Measurements from ENCODE around the gene SLF2. TPM values are rescaled to one million over a fixed set of nuclear protein-coding genes. Genes with fewer than 3 reads are reported as not detected.
"Not testable (repeated sequence)": the region's sequence is repeated elsewhere in the genome, so short reads cannot be mapped to it uniquely, and the experiment has no call there.

Gene SLF2
- total RNA-seq, 1 donor: 39.1 TPM

DNA sequence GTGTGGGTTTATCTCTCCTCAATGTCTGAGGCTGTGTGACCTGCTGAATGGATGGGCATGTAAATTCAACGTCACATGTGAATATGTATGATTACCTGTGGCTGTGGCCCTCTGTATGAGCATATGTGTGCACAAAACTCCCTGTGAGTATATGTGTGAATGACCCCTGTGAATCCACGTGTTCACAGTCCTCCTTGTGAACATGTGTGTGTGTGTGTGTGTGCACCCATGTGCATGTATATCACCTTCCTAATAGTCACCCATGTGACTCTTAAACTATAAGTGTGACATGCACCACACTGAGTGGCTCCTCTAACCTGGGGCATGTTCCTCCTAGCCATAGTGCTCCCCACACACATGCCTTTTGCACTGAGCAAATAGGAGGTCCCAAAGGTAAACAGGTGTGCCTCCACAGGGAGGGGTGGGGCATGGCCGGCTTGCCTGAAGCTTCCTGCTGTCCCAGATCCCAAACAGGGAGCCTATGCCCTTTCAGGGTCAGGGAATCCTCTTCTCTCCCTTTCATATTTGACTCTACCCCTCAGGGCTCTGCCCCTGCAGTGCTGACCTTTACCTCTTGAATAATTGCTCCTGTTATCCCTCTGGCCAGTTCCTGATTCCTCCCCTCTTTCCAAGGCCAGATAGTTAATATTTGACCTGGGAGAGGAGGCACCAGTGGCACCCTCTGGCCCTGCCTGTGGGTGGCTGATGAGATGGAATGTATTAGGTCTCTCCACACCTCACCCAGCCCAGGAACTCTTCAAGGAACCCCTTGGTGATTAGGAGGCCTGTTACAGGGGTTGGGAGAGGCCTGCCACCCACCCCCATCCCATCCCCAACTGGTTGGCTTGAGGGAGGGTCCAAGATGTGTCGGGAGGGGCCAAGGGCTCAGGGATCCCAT, 58.4 kb downstream of the SLF2 start:
- Histone ChIP-seq H2AFZ (ENCODE audit: low read length) (no peak overlapping the region), H3K36me3 (ENCODE audit: insufficient read depth, low read length) (peaks cover 6% of the 10 kb centered on the region), H4K20me1 (ENCODE audit: insufficient read depth, low read length) (no peaks in the 10 kb centered on the region), H3K9me3 (ENCODE audit: low read depth, low read length) (no peaks in the 10 kb centered on the region), H3K27me3 (ENCODE audit: insufficient read depth, low read length) (peaks cover 3% of the 10 kb centered on the region), H3K4me3 (ENCODE audit: insufficient read depth, low read length) (no peak overlapping the region), H3K4me2 (ENCODE audit: insufficient read depth, low read length) (no peak overlapping the region), H3K27ac (ENCODE audit: low read depth, low read length) (no peak overlapping the region), H3K4me1 (ENCODE audit: insufficient read depth, low read length) (peaks cover 6% of the 10 kb centered on the region), H3K79me2 (ENCODE audit: insufficient read depth, low read length) (no peaks in the 10 kb centered on the region)
- DNase-seq (ENCODE audit: insufficient read length, low spot score, missing footprints): no peak
- TF ChIP-seq, protein P1, sequence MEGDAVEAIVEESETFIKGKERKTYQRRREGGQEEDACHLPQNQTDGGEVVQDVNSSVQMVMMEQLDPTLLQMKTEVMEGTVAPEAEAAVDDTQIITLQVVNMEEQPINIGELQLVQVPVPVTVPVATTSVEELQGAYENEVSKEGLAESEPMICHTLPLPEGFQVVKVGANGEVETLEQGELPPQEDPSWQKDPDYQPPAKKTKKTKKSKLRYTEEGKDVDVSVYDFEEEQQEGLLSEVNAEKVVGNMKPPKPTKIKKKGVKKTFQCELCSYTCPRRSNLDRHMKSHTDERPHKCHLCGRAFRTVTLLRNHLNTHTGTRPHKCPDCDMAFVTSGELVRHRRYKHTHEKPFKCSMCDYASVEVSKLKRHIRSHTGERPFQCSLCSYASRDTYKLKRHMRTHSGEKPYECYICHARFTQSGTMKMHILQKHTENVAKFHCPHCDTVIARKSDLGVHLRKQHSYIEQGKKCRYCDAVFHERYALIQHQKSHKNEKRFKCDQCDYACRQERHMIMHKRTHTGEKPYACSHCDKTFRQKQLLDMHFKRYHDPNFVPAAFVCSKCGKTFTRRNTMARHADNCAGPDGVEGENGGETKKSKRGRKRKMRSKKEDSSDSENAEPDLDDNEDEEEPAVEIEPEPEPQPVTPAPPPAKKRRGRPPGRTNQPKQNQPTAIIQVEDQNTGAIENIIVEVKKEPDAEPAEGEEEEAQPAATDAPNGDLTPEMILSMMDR (IDR thresholded peaks at IDR 0.05; ENCODE audit: extremely low read depth, low read depth, low read length): no peak

DNA sequence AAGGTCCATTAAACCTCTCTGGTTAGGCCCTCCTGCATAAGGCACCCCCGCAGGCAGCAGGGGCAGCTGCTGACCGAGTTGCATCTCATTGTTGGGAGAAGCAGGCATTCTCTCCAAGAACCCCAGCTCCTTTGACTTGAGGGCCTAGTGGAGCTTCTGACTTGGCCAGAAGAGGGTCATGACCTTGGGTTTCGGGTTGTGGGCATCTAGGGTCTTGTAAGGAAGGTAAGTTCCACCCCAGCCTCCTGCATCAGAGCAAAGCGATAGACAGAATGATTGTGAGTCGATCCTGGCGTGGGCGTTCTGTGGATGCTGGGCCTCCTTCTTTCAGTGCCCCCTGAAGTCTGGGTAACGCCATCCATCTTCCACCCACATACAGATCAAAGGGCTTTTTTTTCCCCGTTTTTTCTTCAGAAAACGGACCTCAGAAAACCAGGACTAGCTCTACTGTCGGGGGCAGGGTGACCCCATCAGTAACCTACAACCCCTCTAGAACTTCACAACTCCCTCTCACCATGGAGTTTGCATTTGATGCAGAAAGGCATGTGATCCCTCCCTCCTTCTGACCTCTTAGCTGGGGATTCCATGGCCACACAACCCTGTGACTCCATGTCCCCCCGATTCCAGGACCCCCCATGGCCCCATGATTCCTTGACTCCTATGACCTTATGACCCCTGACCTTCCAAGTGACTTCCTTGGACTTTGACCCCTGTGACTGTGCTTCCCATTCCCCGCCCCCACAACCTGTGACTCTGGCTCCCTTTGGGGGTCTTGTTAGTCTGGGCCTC, 59.5 kb downstream of the SLF2 start:
- Histone ChIP-seq H3K4me3 (ENCODE audit: insufficient read depth, low read length) (no peak overlapping the region), H3K9me3 (ENCODE audit: low read depth, low read length) (no peaks in the 10 kb centered on the region), H3K4me2 (ENCODE audit: insufficient read depth, low read length) (no peak overlapping the region), H3K27me3 (ENCODE audit: insufficient read depth, low read length) (peaks cover 3% of the 10 kb centered on the region), H3K79me2 (ENCODE audit: insufficient read depth, low read length) (no peaks in the 10 kb centered on the region), H2AFZ (ENCODE audit: low read length) (no peak overlapping the region), H3K27ac (ENCODE audit: low read depth, low read length) (no peak overlapping the region), H3K4me1 (ENCODE audit: insufficient read depth, low read length) (peaks cover 6% of the 10 kb centered on the region), H4K20me1 (ENCODE audit: insufficient read depth, low read length) (no peaks in the 10 kb centered on the region), H3K36me3 (ENCODE audit: insufficient read depth, low read length) (no peaks in the 10 kb centered on the region)
- DNase-seq (ENCODE audit: insufficient read length, low spot score, missing footprints): no peak
- TF ChIP-seq, protein P1 (IDR thresholded peaks at IDR 0.05; ENCODE audit: extremely low read depth, low read depth, low read length): no peak

DNA sequence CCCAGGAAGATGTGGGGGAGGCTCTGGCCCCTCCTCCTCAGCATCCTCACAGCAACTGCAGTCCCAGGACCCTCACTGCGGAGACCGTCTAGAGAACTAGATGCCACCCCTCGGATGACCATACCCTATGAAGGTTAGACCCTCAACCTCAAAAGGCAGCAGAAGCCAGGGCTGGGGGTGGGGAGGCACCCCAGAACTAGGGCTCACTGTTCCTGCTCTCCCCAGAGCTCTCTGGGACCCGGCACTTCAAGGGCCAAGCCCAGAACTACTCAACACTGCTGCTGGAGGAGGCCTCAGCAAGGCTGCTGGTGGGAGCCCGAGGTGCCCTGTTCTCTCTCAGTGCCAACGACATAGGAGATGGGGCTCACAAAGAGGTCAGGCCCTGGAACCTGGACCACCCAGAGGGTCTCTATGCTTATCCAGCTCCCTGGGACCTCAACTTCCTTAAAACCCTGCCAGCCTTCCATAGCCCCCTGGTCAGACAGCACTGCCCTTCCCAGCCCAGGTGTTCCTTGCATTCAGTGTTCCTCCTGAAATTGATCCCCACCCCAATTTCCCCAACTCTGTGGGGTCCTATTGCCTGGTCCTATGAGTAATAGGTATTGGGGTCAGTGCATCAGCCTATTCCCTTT, 60.3 kb downstream of the SLF2 start:
- no peaks in the 10 kb centered on the region for H3K36me3 ChIP-seq (ENCODE audit: insufficient read depth, low read length)
- H3K27ac ChIP-seq (ENCODE audit: low read depth, low read length): no peak overlapping the region
- H3K9me3 ChIP-seq (ENCODE audit: low read depth, low read length): no peaks in the 10 kb centered on the region
- no peak overlapping the region for H3K4me3 ChIP-seq (ENCODE audit: insufficient read depth, low read length)
- no peaks in the 10 kb centered on the region for H3K79me2 ChIP-seq (ENCODE audit: insufficient read depth, low read length)
- H4K20me1 ChIP-seq (ENCODE audit: insufficient read depth, low read length): no peaks in the 10 kb centered on the region
- no peak for DNase-seq (ENCODE audit: insufficient read length, low spot score, missing footprints)
- H3K4me1 ChIP-seq (ENCODE audit: insufficient read depth, low read length): peaks cover 6% of the 10 kb centered on the region
- TF ChIP-seq, protein P1 (IDR thresholded peaks at IDR 0.05; ENCODE audit: extremely low read depth, low read depth, low read length): no peak
- H3K4me2 ChIP-seq (ENCODE audit: insufficient read depth, low read length): no peak overlapping the region
- H2AFZ ChIP-seq (ENCODE audit: low read length): no peak overlapping the region
- H3K27me3 ChIP-seq (ENCODE audit: insufficient read depth, low read length): peaks cover 3% of the 10 kb centered on the region

DNA sequence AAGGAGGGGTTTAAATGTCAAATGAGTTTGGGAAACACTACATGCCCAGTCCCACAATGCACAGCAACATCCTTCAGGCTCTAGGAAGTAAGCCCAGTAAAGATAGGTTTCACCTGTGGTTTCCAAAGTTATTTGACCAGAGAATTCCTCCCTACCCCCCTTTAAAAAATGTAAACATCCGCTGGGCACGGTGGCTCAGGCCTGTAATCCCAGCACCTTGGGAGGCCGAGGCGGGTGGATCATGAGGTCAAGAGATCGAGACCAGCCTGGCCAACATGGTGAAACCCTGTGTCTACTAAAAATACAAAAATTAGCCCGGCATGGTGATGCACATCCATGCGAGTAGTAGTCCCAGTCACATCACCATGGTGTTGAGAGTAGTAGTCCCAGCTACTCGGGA, 62.6 kb downstream of the SLF2 start:
- H3K27me3 ChIP-seq (ENCODE audit: insufficient read depth, low read length): not testable (repeated sequence)

More for the DNA sequence above, 62.6 kb downstream of the SLF2 start:
- H3K79me2 ChIP-seq (ENCODE audit: insufficient read depth, low read length); H3K27ac ChIP-seq (ENCODE audit: low read depth, low read length); H3K9me3 ChIP-seq (ENCODE audit: low read depth, low read length); H3K36me3 ChIP-seq (ENCODE audit: insufficient read depth, low read length); DNase-seq (ENCODE audit: insufficient read length, low spot score, missing footprints); H2AFZ ChIP-seq (ENCODE audit: low read length); H3K4me3 ChIP-seq (ENCODE audit: insufficient read depth, low read length); H3K4me2 ChIP-seq (ENCODE audit: insufficient read depth, low read length); H4K20me1 ChIP-seq (ENCODE audit: insufficient read depth, low read length); H3K4me1 ChIP-seq (ENCODE audit: insufficient read depth, low read length): not testable (repeated sequence)

Data from osteoblast (primary cell).